Endometrial microvascular endothelial cells (primary cell): Measurements from ENCODE around the gene ZNF598. TPM values are rescaled to one million over a fixed set of nuclear protein-coding genes. Genes with fewer than 3 reads are reported as not detected.

Source experiments
- in situ Hi-C: cut with HindIII; loops from 2 replicates; pipeline ENCODE4 v1.10.0; 2017; ENCODE audit warnings: low sequenced_read_pairs, low pct_unique_long_range_greater_than_20kb; ENCODE audit errors: inconsistent ontology term
- total RNA-seq: library from RNA; depleted of rRNA; stranded (reverse); fragments of >200 nt; gene quantifications from one replicate; pipeline ENCODE4 v1.2.3, GENCODE V29; 2015; ENCODE audit errors: inconsistent ontology term

The ZNF598 gene
- total RNA-seq, 1 donor from 2014 or later, result 50.6 TPM

DNA sequence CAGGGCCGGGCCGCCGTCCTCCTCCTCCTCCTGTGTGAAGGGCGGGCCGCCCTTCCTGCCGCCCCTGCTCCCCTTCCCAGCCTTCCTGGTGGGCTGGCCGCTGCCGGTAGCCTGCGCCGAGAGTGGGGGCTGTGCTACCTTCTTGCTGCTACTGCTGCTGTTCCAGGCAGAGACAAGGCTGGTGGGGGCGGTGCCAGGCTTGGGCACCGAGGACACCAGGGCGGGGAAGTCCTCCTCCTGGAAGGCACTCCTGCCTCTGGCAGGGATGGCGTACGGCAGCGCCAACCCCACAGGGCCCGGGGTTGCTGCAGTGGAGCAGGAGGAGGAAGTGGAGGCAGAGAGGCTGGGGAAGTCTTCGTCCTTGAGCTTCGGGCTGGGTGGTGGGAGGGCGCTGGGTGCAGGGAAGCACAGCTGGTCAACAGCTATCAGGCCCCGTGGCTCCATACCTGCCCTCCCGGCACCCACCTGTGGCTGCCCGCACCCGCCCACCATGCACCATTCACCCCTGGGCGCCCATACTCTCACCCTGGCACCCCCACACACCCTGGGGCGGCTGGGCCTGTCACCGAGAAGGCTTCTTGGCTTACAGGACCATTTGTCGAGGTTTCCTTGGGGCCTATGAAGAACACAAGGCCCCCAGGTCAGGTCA, 9.6 kb downstream of the ZNF598 start:
- in situ Hi-C loops, result no loop called here

DNA sequence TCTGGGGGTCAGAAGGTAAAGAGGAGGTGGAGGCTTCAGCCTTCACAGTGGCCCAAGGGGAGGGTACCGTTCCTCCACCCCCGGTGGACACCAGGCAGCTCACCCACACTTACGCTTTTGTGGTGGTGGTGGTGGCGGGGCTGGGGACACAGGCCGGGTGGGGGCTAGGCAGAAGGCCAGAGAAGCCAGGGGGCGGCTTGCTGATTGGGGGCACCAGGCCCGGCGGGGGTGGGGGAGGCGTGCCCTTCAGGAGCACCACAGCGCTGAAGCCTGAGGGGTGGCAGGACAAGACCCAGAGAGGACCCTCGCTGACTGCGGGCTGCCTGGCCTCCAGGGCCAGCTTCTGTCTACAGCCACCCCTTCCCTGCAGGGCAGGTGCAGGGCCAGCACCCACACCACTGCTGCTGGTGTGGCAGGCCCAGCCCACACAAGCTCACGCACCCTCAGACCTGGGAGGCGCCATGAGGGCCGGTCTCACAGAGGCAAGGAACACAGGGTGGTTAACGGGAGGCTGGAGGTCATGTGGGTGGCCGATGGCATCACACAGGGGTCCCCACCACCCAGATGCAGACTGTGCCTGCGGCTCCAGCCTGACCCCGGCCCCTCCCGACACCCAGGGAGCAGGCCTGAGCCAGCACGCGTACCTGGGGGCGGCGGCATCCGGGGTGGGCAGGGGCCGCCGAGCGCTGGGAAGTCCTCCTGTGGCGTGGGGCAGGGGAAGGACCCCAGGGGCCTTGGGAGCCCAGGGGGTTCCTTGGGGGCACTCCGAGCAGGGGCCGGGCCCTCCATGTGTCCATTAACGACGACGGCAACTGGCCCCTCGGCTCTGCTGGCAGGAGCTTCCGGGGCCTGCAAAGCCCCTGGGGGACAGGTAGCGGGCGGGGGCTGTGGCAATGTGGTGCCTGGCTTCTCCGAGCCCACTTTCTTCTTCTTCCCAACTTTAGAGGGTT, 10.5 kb downstream of the ZNF598 start:
- in situ Hi-C loops, result no loop called here

DNA sequence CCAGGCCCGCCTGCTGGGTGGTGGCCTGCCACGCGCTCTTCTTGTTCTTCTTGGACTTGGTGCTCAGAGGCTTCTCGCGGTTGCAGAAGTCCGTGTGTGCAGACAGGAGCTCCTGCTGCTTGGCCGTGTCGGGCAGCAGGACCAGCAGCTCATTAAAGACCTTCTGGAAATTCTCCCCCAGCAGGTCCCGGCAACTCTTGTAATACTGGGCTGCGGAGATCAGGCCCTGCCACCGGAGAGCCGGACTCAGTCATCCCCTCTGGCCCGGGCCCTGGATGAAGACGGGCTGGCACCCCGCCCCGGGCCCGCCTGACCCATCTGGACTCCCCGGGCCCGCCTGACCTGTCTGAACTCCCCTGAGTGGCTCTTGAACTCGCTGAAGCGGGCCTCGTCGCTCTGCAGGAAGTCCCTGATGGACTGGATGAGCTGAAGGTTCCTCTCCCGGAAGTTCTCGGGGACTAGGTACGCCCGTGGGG, 11.2 kb downstream of the ZNF598 start:
- in situ Hi-C loops, result no loop called here

DNA sequence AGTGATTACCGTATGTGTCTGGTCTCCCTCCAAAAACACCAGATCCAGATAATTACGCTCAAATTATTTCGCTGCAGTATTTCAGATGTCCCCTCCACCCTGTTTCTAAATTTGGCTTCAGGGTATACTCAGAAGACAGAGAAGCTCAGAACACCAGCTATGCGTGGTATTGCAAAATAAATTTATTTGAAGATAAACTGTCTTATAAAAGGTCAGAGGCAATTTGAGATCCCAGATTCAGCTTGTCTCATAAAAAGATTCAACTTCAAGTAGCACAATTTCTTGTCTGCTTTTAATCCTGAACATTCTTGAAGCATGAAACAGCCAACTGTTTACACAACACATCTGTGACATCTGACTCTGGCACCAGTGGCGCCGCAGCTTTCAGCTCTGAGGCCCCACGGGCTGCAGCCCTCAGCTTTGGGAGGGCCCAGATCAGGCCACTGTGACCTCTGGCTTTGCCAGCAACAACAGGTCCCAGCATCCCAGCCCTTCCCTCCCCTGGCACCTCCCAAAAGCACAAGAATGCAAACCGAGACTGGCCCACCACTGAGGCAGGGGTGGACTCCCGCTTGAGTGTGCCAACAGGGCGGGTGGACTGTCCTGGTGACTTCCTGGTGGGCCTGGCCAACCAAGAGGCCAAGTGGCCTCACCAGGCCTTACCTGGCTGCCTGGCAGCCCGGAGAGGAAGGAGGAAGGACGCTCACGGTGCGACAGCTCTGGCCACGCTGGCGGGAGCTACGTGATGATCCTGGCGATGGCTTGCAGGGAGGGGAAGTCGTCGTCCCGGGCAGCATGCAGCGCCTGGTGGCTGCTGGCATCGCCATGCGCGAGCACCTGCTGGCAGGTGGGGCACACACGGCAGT, 11.9 kb downstream of the ZNF598 start:
- in situ Hi-C loops, result no loop called here

DNA sequence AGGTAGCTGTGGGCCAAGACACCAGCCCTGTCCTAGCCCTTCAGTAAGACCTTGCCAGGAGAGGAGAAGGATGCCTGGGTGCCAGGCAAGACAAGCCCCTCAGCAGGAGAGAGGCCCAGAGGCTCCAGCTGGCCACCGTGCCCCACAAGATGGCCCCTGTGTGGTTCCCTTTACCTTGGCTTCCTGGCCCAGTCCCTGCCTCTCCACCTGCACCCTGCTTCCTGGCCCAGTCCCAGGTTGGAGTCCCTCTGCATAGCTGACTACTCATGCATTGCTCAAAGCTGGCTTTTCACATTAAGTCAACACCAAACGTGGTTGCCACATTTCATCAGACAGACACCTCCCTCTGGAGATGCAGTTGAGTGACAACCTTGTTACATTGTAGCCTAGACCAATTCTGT, 15.9 kb downstream of the ZNF598 start:
- in situ Hi-C loops, result no loop called here

DNA sequence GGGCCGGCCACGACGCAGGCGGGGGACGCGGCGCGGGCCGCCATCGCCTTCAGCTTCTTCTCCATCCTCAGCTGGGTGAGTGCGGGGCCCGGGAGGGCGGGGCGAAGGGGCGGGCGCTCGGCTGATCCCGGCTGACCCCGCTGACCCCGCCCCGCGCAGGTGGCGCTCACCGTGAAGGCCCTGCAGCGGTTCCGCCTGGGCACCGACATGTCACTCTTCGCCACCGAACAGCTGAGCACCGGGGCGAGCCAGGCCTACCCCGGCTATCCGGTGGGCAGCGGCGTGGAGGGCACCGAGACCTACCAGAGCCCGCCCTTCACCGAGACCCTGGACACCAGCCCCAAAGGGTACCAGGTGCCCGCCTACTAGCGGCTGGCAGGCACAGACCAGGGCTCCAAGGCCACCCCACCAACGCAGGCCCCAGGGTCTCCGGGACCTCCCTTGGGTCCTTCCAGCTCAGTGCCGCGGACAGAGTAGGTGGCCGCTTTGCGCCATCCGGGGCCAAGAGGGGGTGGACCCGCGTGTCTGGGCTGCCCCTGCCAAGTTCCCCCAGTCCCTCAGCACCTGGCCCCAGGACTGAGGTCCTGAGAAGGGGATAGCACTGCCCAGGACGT, 16.8 kb downstream of the ZNF598 start:
- in situ Hi-C loops, result no loop called here

DNA sequence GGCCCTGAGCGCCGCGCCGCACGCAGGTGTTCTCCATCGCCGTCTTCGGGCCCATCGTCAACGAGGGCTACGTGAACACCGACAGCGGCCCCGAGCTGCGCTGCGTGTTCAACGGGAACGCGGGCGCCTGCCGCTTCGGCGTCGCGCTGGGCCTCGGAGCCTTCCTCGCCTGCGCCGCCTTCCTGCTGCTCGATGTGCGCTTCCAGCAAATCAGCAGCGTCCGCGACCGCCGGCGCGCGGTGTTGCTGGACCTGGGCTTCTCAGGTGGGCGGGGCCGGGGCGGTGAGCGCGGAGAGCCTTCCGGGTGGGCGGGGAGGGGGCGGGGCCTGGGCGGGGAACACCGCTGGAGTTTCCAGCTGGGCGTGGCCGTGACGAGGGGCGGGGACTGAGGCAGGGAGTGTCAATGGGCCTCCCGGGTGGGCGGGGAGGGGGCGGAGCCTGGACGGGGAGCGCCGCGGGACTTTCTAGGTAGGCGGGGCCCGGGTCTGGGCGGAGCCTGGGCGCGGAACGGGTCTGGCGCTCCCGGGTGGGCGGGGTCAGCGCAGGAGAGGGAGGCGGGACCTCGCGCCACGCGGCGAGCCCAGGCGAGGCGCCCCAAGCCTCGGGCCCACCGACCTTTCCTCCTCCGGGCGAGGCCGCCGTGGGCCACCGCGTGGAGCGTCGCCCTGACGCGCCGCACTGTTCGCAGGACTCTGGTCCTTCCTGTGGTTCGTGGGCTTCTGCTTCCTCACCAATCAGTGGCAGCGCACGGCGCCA, 17.5 kb downstream of the ZNF598 start:
- in situ Hi-C loops, result no loop called here

DNA sequence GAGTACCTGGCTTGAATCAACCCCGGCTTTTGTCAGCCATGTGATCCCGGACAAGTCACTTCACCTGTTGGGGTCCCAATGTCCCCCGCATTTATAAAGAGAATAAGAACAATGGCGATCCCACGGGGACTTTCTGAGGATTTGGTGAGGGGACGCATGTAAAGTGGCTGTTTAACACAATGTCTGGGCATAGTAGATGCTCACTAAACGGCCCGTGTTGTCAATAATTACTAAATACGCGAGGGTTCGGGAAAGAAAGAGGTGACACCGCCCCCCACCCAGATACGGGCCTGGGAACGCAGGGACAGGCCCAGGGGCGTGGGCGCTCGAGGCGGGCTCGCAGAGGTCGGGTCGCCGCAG, 18.1 kb downstream of the ZNF598 start:
- in situ Hi-C loops, result no loop called here

DNA sequence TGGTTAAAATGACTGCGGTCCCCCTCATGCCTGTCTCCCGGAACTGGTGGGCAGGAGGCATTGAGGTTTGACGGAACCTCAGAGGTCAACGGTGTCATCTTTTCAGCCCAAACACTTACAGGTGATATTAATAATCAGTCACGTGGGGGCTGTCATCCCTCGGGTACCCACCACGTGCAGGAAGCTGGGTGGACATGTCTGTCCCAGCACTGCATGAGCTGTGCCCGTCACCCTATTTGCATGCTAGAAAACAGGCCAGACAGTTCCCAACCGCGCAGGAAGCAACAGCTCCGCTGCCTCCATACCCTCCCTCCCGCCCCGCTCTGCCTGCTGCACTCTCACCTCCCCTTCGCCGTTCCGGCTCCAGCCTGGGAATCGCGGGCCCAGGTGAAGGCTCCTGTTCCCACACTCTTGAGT, 18.5 kb downstream of the ZNF598 start:
- in situ Hi-C loops, result no loop called here

DNA sequence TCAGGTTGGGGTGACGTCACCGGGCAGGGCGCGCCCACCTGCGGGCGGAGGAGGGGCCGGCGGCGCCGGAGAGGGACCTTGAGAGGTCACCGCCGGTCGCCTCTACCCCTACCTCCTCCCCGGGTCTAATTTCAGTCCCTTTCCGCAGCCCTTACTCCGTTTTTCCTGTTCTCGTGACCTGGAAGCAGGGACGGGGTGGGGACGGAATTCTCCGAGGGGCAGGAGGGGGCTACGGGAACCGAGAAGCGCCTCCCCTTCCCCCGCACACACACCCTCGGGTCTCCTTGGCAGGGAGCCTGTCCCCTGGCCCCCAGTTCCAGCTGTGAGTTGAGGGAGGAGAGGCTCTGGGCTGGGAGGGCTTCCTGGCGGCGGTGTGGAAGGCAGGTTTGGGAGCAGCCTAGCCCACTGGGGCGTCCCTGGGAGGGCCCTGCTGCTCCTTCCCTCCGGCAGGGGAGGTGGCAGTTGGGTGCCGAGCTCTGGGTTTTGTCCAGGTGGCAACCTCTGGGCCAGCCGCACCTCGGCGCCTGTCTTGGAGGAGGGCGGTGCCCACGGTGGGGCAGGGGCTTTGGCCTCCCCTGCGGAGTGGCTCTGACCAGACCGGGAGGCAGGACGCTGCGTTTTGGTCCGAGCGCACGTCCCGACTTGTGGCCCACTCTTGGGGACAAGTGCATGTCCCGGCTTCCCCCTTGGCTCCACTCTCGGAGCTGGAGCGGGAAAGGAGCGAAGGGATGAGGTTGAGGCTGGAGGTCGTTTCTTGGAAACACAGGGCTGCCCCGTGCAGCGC, 19.1 kb downstream of the ZNF598 start:
- in situ Hi-C loops, result no loop called here

DNA sequence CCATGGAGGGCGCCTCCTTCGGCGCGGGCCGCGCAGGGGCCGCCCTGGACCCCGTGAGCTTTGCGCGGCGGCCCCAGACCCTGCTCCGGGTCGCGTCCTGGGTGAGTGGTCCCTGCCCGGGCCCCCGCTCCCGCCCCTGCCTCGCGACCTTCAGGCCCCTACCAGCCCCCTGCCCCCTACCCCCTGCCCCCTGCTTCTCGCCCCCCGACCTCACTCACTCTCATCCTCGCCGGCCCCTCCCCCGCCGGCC, 19.6 kb downstream of the ZNF598 start:
- in situ Hi-C loops, result no loop called here

DNA sequence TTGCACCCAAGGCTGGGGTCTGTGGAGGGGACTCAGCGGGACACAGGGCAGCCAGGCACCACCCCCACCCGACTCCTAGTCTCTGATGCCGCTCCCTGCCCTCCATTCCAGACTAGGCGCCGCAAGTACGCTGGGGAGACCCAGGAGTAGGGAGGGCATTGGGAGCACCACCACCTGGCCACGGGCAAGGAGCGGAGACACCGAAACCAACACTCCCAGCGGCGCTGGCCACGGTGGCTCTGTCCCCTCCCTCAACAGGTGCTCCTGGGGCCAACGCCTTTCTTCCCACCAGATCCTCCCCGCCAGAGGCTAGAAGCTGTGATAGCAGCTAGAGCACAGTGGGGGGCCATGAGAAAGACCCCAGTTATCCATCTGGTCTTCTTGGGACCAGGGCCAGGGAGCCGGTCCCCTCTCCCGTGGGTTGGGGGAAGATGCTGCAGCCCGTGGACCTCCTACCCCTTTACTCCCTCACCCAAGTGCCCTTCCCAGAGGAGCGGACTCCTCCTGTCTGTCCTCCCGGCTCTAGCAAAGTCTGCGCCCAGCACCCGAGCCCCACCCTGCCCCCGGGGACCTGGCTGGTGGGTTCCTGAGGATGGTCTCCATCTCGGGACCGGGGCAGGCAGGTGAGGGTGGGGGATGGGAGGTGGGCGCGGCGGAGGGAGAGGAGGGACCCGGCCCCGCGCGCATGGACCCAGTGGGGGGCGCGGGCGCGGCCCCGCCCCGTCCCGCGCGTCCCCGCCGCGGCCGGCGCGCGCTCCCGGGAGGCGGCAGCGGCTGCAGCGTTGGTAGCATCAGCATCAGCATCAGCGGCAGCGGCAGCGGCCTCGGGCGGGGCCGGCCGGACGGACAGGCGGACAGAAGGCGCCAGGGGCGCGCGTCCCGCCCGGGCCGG, 20.2 kb downstream of the ZNF598 start, which contains the start of gene SYNGR3:
Gene SYNGR3 (plus strand): TSS at position 762 of the 892 bp plus-strand sequence. CDS start 133 bp downstream, outside the sequence.
- in situ Hi-C loops, result no loop called here

DNA sequence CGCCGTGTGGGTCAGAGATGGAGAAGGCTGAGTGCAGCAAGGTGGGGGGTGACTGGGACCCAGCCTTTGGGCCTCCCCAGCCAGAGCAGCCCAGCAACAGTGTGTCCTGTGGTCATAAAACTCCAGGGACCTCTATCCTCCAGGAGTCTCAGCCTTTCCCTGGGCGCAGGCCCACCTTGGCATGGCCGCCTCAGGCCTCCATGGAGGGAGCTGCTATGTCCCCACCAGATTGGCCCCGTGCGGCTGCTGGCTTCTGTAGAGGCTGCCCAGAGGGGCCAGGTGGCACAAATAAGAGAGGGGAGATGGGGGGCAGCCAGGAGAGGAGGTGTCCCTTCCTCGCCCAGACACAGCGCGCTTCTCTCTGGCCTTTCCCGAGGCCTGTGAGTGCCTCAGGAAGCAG, 22.4 kb downstream of the ZNF598 start:
- in situ Hi-C loops, result no loop called here

DNA sequence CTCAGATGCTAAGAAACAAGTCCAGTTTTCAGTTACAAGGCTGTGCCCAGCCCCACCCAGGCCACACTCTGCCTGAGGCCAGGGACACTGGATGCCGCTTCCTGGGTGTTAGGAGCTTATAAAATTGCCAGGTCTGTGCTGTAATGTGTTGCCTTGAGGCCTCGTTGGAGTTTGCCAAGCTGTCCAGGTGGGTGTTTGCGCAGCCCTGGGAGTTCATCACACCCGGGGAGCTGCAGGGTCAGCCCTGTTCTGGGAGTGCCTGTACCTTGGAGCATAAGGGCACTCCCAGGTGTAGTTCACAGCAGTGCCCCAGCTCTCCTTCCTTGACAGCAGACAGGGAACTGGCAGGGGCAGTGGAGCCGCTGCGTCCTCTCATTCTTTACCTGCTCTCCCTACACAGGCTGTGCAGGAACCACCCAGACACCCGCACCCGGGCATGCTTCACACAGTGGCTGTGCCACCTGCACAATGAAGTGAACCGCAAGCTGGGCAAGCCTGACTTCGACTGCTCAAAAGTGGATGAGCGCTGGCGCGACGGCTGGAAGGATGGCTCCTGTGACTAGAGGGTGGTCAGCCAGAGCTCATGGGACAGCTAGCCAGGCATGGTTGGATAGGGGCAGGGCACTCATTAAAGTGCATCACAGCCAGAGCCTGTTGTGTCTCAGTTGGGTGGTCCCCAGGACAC, 24.0 kb downstream of the ZNF598 start:
- in situ Hi-C loops, result no loop called here

DNA sequence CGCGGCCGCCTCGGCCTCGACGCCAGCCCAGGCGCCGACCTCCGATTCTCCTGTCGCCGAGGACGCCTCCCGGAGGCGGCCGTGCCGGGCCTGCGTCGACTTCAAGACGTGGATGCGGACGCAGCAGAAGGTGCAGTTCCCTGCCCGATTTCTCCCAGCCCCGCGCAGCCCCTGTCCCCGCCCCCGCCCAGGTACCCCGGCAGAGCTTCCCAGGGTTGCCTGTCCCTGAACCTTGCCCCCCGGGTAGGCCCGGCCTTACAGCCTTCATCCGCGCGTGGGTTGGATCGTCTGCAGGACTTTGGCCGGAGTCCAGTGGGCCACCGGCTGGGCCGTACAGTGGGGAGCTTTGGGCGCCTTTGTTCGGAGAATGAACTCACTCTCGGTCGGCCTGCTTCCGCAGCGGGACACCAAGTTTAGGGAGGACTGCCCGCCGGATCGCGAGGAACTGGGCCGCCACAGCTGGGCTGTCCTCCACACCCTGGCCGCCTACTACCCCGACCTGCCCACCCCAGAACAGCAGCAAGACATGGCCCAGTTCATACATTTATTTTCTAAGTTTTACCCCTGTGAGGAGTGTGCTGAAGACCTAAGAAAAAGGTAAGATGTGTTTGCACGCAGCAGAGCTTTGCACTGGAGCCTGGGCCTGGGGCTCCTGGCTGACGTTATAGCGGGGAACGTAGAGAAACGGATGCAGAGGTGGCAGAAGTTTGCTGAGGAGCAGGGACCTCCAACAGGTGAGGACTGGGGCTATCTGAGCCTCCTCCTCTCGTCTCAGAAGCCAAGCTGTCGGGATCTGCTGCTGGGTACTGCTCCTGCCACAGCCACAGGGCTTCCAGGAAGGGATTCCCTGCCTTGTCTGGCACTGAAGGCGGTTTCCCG, 25.0 kb downstream of the ZNF598 start:
- in situ Hi-C loops, result no loop called here
